Testis (tissue), 2 donors: ENCODE results near the gene MAP1B.

Experiments used
- CTCF ChIP-seq, 3 experiments: fragments of 450-650 bp in 2 of 3; fragments of 200-600 bp in 1 of 3; sonication (generic) in 1 of 3; IDR thresholded peaks; one replicate each; pipeline ENCODE4 v1.5.1; 2016 to 2019; ENCODE audit warnings: antibody characterized with exemption in 3 of 3, mild to moderate bottlenecking in 2 of 3, moderate library complexity in 1 of 3
- POLR2A ChIP-seq: fragments of 450-650 bp; IDR thresholded peaks from one replicate; pipeline ENCODE4 v1.6.1; 2017; ENCODE audit warnings: antibody characterized with exemption, mild to moderate bottlenecking, moderate library complexity

GRCh38 chr5:72145348-72145747 lies 38.1 kb downstream of the MAP1B start:
- TF ChIP-seq CTCF (IDR thresholded peaks at IDR 0.05): no peak
- TF ChIP-seq POLR2A: no peak
